ENCODE data around the gene MIOS. TPM values are rescaled to one million over a fixed set of nuclear protein-coding genes. Genes with fewer than 3 reads are reported as not detected.
A peak's percentile ranks its signal among the peaks of the same experiment; 100 is the strongest.

Gene MIOS
- total RNA-seq, 1 experiment from 2014 or later: 25.8 TPM

- peak; percentile 89 for DNase-seq (ENCODE audit: low read depth, low spot score)
- H2AFZ ChIP-seq (ENCODE audit: low read depth, low read length, poor library complexity, severe bottlenecking): peak overlapping the region; percentile 55
- no peak overlapping the region for H3K27ac ChIP-seq (ENCODE audit: low read depth, low read length)
- intact Hi-C loops (cut with micrococcal nuclease): no loop called here
- peak; percentile 47 for ATAC-seq
- POLR2A ChIA-PET: interaction anchor here (1.4 kb wide), 1 partner anchor 382 kb away, joined by 3 read pairs; the partner anchor contains the start of gene C1GALT1
- H3K9ac ChIP-seq (ENCODE audit: low read length): no peak overlapping the region
- no peaks in the 10 kb centered on the region for H3K9me2 ChIP-seq (ENCODE audit: insufficient read depth)
- H3K79me2 ChIP-seq (ENCODE audit: insufficient read depth, low read length): peaks cover 23% of the 10 kb centered on the region
- no peaks in the 10 kb centered on the region for H3K27me3 ChIP-seq (ENCODE audit: insufficient read depth, low read length)
- no TSS peak for BruUV-seq (replicated peaks)
- peak overlapping the region; percentile 36 for H3K4me2 ChIP-seq (ENCODE audit: low read length)
- CTCF ChIA-PET: interaction anchor here (0.7 to 1.0 kb wide), 2 partner anchors 140 to 732 kb away, joined by 3 to 4 read pairs; no protein-coding TSS in a partner anchor
- RAD21 ChIA-PET (ENCODE audit: low non-redundant PET in 1 of 2, low total read pairs in 2 of 2, uncharacterized antibody in 2 of 2, unreplicated experiment in 2 of 2): no interaction called here
- no peaks in the 10 kb centered on the region for H4K20me1 ChIP-seq (ENCODE audit: insufficient read depth)
- peak overlapping the region in 1 of 2 experiments; percentile 2; a peak in 1 of 4 replicates for H3K4me3 ChIP-seq (replicated peaks in 1 of 2; ENCODE audit: low read depth in 1 of 2, low read length in 2 of 2)
- no peaks in the 10 kb centered on the region for H3K36me3 ChIP-seq (ENCODE audit: control insufficient read depth in 1 of 2, insufficient read depth in 2 of 2, low read length in 2 of 2)
- peaks cover 25 to 44% of the 10 kb centered on the region in 2 experiments for H3K4me1 ChIP-seq (ENCODE audit: control insufficient read depth in 1 of 2, insufficient read depth in 2 of 2, low read length in 2 of 2)
- no peaks in the 10 kb centered on the region for H3K9me3 ChIP-seq (ENCODE audit: control insufficient read depth in 1 of 2, insufficient read depth in 1 of 2, low read depth in 1 of 2, low read length in 2 of 2)
- peak; percentile 70; the same call in 1 of the 2 replicates for TF ChIP-seq CBX3 (IDR thresholded peaks at IDR 0.05; ENCODE audit: low read depth)
- peak; percentile 79 for TF ChIP-seq TCF7L2 (IDR thresholded peaks at IDR 0.05; ENCODE audit: borderline replicate concordance, extremely low read depth, insufficient read depth, insufficient read length)
- TF ChIP-seq, protein P1, sequence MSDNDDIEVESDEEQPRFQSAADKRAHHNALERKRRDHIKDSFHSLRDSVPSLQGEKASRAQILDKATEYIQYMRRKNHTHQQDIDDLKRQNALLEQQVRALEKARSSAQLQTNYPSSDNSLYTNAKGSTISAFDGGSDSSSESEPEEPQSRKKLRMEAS (IDR thresholded peaks at IDR 0.05): peak; percentile 76
- TF ChIP-seq ZNF274 (IDR thresholded peaks at IDR 0.05; ENCODE audit: low read depth, low read length): no peak
- TF ChIP-seq POLR2AphosphoS5 (IDR thresholded peaks at IDR 0.05; ENCODE audit: low read depth, low read length): peak; percentile 45; the same call in 1 of the 2 replicates
- TF ChIP-seq, protein P2, sequence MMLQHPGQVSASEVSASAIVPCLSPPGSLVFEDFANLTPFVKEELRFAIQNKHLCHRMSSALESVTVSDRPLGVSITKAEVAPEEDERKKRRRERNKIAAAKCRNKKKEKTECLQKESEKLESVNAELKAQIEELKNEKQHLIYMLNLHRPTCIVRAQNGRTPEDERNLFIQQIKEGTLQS (IDR thresholded peaks at IDR 0.05): peak; percentile 61
- TF ChIP-seq FOSL1 (IDR thresholded peaks at IDR 0.05; ENCODE audit: low read depth): peak; percentile 86
- peak; percentile 88 for TF ChIP-seq SIN3A (IDR thresholded peaks at IDR 0.05; ENCODE audit: low read depth)
- TF ChIP-seq, protein P3, sequence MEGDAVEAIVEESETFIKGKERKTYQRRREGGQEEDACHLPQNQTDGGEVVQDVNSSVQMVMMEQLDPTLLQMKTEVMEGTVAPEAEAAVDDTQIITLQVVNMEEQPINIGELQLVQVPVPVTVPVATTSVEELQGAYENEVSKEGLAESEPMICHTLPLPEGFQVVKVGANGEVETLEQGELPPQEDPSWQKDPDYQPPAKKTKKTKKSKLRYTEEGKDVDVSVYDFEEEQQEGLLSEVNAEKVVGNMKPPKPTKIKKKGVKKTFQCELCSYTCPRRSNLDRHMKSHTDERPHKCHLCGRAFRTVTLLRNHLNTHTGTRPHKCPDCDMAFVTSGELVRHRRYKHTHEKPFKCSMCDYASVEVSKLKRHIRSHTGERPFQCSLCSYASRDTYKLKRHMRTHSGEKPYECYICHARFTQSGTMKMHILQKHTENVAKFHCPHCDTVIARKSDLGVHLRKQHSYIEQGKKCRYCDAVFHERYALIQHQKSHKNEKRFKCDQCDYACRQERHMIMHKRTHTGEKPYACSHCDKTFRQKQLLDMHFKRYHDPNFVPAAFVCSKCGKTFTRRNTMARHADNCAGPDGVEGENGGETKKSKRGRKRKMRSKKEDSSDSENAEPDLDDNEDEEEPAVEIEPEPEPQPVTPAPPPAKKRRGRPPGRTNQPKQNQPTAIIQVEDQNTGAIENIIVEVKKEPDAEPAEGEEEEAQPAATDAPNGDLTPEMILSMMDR (IDR thresholded peaks at IDR 0.05 in 2 of 3, conservative IDR thresholded peaks at IDR 0.05 in 1 of 3; ENCODE audit: borderline replicate concordance in 1 of 3, insufficient read depth in 1 of 3, low read depth in 2 of 3, low read length in 2 of 3): no peak
- TF ChIP-seq JUND (IDR thresholded peaks at IDR 0.05): peak; percentile 90
- TF ChIP-seq CEBPB (IDR thresholded peaks at IDR 0.05; ENCODE audit: low read depth): peak; percentile 83
- TF ChIP-seq SRF (IDR thresholded peaks at IDR 0.05; ENCODE audit: low read depth): no peak; the same call in 1 of the 2 replicates
- no peak for TF ChIP-seq POLR2A (IDR thresholded peaks at IDR 0.05; ENCODE audit: borderline replicate concordance, extremely low read depth, insufficient read depth, insufficient read length)
- no peak for TF ChIP-seq ZFX (IDR thresholded peaks at IDR 0.05)
- no peak for TF ChIP-seq ELF1 (IDR thresholded peaks at IDR 0.05; ENCODE audit: borderline replicate concordance, low read depth)
- TF ChIP-seq, protein P4, sequence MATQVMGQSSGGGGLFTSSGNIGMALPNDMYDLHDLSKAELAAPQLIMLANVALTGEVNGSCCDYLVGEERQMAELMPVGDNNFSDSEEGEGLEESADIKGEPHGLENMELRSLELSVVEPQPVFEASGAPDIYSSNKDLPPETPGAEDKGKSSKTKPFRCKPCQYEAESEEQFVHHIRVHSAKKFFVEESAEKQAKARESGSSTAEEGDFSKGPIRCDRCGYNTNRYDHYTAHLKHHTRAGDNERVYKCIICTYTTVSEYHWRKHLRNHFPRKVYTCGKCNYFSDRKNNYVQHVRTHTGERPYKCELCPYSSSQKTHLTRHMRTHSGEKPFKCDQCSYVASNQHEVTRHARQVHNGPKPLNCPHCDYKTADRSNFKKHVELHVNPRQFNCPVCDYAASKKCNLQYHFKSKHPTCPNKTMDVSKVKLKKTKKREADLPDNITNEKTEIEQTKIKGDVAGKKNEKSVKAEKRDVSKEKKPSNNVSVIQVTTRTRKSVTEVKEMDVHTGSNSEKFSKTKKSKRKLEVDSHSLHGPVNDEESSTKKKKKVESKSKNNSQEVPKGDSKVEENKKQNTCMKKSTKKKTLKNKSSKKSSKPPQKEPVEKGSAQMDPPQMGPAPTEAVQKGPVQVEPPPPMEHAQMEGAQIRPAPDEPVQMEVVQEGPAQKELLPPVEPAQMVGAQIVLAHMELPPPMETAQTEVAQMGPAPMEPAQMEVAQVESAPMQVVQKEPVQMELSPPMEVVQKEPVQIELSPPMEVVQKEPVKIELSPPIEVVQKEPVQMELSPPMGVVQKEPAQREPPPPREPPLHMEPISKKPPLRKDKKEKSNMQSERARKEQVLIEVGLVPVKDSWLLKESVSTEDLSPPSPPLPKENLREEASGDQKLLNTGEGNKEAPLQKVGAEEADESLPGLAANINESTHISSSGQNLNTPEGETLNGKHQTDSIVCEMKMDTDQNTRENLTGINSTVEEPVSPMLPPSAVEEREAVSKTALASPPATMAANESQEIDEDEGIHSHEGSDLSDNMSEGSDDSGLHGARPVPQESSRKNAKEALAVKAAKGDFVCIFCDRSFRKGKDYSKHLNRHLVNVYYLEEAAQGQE (IDR thresholded peaks at IDR 0.05; ENCODE audit: low read depth): no peak
- TF ChIP-seq EZH2phosphoT487 (IDR thresholded peaks at IDR 0.05; ENCODE audit: borderline replicate concordance): no peak
- TF ChIP-seq RAD21 (IDR thresholded peaks at IDR 0.05; ENCODE audit: low read depth): 0 out of 2 replicates have a peak, but pooled peaks have one; percentile 9
- no peak for TF ChIP-seq ZBTB33 (IDR thresholded peaks at IDR 0.05; ENCODE audit: extremely low read depth, insufficient replicate concordance, low read length)
- no peak for TF ChIP-seq EZH2 (IDR thresholded peaks at IDR 0.05)
Measured at GRCh38 chr7:7564323-7564780, 2.3 kb upstream of the MIOS start.
